ENCODE data around the gene PTGIS. TPM values are rescaled to one million over a fixed set of nuclear protein-coding genes. Genes with fewer than 3 reads are reported as not detected.
A peak's percentile ranks its signal among the peaks of the same experiment; 100 is the strongest.

PTGIS gene
- total and polyA plus RNA-seq, 2 of the 4 experiments (the other 2 are of a cell fraction): 1.6 to 2.6 TPM

GRCh38 chr20:49508435-49509199 is 59.3 kb downstream of the PTGIS start:
- H4K5ac ChIP-seq (ENCODE audit: low read depth, low read length): no peak overlapping the region
- no peak overlapping the region for H3K4me2 ChIP-seq (ENCODE audit: low read depth, low read length)
- 75% methylated on average over 2 of the region's 14 CpGs; no CpG with 5 or more reads in 1 of the 2 experiments for WGBS, 2 experiments (ENCODE audit: extremely low coverage in 2 of 2, insufficient read length in 1 of 2)
- H4K91ac ChIP-seq (ENCODE audit: insufficient read depth, low read depth, low read length): no peak overlapping the region
- H2AK9ac ChIP-seq (replicated peaks; ENCODE audit: low read depth, low read length, poor library complexity): no peak overlapping the region
- peak; percentile 53 for ATAC-seq (ENCODE audit: low read depth)
- no peak overlapping the region for H3K23ac ChIP-seq (ENCODE audit: low read depth, low read length)
- no peak overlapping the region for H2AK5ac ChIP-seq (ENCODE audit: low read depth, low read length)
- intact Hi-C loops (cut with micrococcal nuclease): loop anchor here (1.0 kb wide), 1 partner anchor 174 kb away; no protein-coding TSS in a partner anchor
- H3K4me1 ChIP-seq (ENCODE audit: control insufficient read depth, insufficient read depth, low read length): peaks cover 2% of the 10 kb centered on the region; the same call in 1 of the 2 replicates
- no peak overlapping the region for H3K56ac ChIP-seq (ENCODE audit: extremely low read depth, insufficient read depth, low read length)
- H3K14ac ChIP-seq (replicated peaks; ENCODE audit: low read depth, low read length): no peak overlapping the region
- ChIA-PET CTCF (interaction anchor here (1.0 to 1.1 kb wide), 2 partner anchors 10 to 24 kb away, joined by 3 to 4 read pairs; no protein-coding TSS in a partner anchor), POLR2A (ENCODE audit: unreplicated experiment) (no interaction called here)
- no peak overlapping the region for H2BK120ac ChIP-seq (ENCODE audit: low read depth, low read length)
- H4K8ac ChIP-seq (ENCODE audit: low read depth in 2 of 2, low read length in 2 of 2): no peak overlapping the region
- no peak overlapping the region for H3K4ac ChIP-seq (ENCODE audit: low read depth, low read length)
- DNase-seq: peak; percentile 45
- H2BK5ac ChIP-seq (ENCODE audit: low read depth, low read length, poor library complexity, severe bottlenecking): no peak overlapping the region
- H3K4me3 ChIP-seq (ENCODE audit: insufficient read depth, low read depth, low read length): no peak overlapping the region
- H3K9me1 ChIP-seq (ENCODE audit: insufficient read depth, low read length): no peaks in the 10 kb centered on the region
- no peaks in the 10 kb centered on the region for H3K9me3 ChIP-seq (ENCODE audit: control insufficient read depth, insufficient read depth, low read length)
- no peak overlapping the region for H2BK20ac ChIP-seq (ENCODE audit: low read depth, low read length)
- peaks cover 8% of the 10 kb centered on the region for H3K27me3 ChIP-seq (ENCODE audit: control insufficient read depth, insufficient read depth, low read length)
- no peak overlapping the region for H2BK15ac ChIP-seq (ENCODE audit: low read depth, low read length)
- H2AFZ ChIP-seq (replicated peaks; ENCODE audit: low read length, poor library complexity): no peak overlapping the region
- dilution Hi-C loops (cut with HindIII; ENCODE audit: low sequenced_read_pairs, unreplicated experiment): no loop called here
- H3K79me1 ChIP-seq (ENCODE audit: low read depth in 1 of 2, low read length in 2 of 2): no peaks in the 10 kb centered on the region
- no TSS peak for BruUV-seq (replicated peaks)
- no peaks in the 10 kb centered on the region for H3K36me3 ChIP-seq (ENCODE audit: control insufficient read depth, insufficient read depth, low read length)
- H3K27ac ChIP-seq (ENCODE audit: insufficient read depth, low read length): no peak overlapping the region
- no peak overlapping the region for H3K9ac ChIP-seq (ENCODE audit: low read depth, low read length)
- peaks cover 3% of the 10 kb centered on the region; the same call in 1 of the 2 replicates for H4K20me1 ChIP-seq (ENCODE audit: insufficient read depth, low read length)
- TF ChIP-seq MAFK (IDR thresholded peaks at IDR 0.05; ENCODE audit: low read depth, low read length) (no peak), MXI1 (IDR thresholded peaks at IDR 0.05; ENCODE audit: borderline replicate concordance, low read depth, low read length) (no peak), BHLHE40 (IDR thresholded peaks at IDR 0.05; ENCODE audit: low read depth, low read length) (no peak), CEBPB (IDR thresholded peaks at IDR 0.05; ENCODE audit: low read depth, low read length) (peak; percentile 82), SMC3 (IDR thresholded peaks at IDR 0.05; ENCODE audit: low read depth, low read length) (peak; percentile 55), RAD21 (IDR thresholded peaks at IDR 0.05; ENCODE audit: low read length) (peak; percentile 61), USF2 (IDR thresholded peaks at IDR 0.05; ENCODE audit: low read depth, low read length) (no peak), CTCF (conservative IDR thresholded peaks at IDR 0.05; ENCODE audit: low read depth, low read length) (peak; percentile 60)
- in situ Hi-C loops (cut with MboI; ENCODE audit: low sequenced_read_pairs): no loop called here
- no peak overlapping the region for H3K18ac ChIP-seq (ENCODE audit: low read depth, low read length)
